Smooth muscle cell of the brain vasculature (primary cell): ENCODE data around the gene TCF7L2.
"Not testable (repeated sequence)": the region's sequence is repeated elsewhere in the genome, so short reads cannot be mapped to it uniquely, and the experiment has no call there.

Source experiments
- DNase-seq: peaks from one replicate; pipeline ENCODE4 v3.0.0-alpha.2; 2012; ENCODE audit warnings: low read depth, low spot score

TCF7L2 gene

DNA sequence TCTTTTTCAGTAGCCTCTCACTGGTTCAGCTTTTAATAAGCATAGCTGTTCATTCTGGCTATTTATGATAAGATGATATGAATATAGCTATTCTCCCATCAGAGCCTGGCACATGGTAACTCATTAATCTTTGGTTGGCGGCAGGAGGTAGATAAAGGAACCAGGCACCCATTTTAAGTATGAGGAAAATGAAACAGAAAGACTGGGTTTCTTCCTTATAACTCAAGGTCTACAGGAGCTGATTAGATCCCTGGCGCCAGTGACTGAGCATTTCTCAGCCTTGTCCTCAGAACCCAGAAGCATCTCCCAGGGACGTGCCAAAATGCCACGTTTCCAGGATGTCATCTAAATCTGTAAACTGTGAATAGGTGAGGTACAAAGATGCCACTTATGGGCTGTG lies 141.9 kb downstream of the TCF7L2 start:
- no peak for DNase-seq

DNA sequence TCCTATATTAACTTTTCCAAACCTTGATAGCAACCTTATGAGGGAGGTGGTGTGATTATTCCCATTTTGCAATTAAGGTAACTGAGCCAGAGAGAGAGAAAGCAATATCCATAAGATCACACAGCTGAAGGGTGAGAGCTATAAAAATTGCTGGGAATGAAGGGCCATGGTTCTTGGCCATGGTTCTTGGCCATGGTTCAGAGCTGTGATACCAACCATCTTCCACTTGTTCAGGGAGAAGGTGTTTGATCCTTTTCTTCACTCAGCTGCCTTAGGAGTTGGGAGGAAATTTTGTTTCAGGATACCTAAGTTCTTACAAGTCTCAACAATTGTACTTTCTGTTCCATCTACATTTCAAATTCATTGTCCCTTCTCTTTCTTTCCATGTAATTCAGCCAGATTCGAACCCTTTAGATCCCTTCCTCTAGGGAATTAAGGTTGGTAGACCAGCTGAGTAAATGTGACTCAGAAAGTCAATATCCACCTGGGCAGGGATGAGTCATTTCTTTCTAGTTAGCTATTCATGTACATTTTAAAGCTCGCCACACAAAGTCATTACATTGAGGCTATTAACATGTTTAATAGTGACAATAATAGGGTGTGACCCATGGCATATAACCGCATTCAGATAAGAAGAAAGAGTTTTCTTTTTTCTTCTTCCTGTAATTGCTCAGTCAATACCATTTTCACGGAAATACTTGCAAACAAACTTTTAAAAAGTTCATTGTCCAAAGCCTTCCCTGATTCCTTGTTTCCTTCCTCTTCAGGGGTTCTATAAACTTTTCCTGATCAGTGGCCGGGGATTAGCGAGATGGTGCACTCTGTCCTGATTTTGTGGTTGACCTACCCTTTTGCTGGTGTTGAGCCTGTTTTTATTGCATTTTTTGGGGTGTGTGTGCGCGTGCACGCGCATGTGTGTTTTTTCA lies 143.4 kb downstream of the TCF7L2 start:
- DNase-seq = no peak

DNA sequence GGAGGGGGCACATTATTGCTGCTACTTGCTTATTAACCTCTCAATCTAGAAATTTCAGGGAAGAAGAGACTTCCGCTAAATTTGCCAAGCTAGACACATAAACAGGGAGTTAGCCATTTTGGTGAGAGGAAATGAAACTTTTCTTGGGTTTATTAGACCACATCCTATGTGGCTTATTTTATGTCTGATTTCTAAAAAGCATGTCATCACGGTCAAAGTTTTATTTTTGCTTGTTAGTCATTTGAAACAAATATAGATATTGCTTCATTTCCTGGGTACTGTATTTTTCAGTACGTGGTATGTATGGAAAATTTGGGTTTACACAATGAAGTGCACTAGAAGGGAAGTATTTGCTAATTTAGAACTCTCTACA lies 144.1 kb downstream of the TCF7L2 start:
- no peak for DNase-seq

DNA sequence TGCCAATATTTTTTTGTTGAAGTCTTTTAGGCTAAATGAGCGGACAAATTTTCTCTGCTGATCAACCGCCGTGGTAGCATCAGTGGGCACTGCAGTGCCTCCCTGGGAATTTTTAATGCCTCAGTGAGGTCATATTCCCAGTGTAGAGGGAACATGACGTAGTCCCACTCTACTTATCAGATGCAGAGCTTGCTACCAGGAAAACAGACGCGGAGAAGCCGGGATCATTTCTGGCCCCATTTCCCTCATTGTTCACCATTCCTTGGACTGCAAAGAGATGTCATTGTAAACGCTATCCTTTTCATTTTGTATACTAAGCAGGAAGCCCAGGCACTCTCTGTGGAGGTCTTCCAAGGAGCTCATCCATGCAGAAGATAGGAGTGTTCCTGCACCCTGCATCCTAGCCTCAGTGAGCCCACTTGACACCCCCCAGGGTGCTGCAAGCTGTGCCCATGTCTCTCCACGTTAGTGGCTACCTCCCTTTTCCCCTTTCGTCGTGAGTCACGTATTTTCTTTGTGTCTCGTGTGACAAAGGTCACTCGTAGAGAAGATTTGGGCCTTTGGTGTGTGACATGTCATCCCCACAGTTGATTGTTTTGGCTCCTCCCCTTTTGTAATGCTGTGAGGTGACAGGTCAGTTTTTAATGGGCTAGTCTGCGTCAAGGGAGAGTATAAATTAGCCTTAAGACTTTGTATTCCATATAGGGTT lies 145.5 kb downstream of the TCF7L2 start:
- DNase-seq = no peak

DNA sequence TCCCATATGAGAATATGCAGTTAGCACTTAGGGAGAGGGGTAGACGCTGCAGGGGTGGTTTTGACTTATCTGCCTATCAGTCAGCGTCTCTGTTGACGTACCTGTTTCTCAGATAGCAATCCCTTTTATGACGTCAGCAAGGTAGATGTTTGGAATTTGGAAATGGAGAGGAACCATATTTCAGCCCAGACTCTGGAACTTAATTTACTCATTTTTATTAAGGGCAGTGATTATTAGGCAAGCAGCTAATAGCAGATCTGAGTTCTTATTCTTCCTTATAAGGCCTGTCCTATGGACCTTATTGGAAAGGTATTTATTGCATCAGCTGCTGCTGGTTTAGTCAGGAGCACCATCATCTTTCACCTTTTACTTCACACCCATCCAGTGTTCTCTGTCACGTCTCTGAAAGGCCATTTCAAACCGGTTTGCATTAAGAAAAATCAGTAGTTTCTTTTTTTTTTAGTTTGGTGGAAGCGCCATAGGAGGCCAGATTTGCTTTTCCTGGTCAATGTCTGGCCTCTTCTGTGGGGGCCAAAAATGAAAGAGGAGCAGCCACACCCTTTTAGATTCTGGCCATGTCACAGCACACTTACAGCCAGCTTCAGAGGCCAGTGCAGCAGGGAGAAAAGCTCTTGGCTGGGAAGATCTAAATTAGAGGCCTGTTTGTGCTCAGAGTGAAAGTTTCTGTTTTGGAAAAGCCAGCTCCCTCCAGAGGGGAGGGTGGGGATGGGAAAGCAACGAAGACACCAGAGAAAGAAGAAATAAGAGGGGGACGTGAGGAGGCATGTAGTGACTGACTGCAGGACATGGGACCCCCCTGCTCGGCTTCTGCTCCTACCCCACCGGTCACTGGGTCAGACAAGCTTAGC lies 146.3 kb downstream of the TCF7L2 start:
- DNase-seq = no peak

DNA sequence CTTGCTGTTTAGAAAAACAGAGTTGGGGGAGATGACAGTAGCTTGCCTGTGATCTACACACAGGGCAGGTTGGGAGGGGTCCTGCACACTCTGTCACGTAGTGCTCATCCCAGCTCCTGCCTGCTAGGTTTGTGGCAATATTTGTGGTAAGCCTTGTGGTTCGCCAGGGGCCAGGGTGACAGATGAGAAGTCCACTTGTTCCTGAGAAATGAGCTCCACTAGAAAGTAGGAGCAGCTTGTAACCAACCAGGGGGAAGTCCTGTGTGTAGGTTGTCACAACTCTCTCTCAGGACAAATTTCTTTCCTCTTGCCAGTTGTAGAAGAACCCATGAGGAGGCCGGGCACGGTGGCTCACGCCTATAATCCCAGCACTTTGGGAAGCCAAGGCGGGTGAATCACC lies 147.0 kb downstream of the TCF7L2 start:
- DNase-seq = no peak

DNA sequence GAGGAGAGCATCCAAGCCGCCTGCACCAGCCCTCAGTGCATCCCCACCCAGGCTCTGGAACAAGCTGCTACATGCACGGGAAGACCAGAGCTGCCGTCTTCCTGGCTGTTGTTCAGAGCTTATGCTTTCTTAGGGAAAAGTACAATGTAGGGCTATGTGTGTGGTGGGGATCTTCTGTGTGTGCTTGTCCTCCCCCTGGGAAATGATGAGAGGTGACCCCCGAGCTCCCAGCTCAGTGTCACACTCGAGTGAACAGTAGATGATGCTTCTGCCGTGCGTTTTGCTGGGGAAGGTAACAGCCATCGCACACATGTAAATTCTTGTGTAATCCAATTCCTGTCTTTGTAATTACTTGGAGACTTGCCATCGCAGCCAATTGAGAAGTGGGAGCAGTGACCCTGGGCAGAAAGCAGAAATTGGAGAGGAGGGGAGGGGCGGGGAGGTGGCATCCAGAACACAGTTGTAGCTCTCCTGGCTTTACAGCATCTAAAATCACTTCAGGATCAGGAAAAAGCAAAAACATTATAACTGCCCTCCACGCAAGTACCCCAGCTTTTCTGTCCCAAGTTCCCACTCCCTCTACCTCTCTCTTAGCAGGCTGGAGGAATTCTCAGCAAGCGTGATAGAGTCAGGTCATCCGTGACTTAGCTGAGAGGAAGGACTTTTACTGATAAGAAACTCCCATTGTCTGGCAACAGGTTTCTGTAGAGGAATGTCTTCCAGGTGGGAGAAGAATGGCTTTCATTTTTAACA lies 149.6 kb downstream of the TCF7L2 start:
- no peak for DNase-seq

DNA sequence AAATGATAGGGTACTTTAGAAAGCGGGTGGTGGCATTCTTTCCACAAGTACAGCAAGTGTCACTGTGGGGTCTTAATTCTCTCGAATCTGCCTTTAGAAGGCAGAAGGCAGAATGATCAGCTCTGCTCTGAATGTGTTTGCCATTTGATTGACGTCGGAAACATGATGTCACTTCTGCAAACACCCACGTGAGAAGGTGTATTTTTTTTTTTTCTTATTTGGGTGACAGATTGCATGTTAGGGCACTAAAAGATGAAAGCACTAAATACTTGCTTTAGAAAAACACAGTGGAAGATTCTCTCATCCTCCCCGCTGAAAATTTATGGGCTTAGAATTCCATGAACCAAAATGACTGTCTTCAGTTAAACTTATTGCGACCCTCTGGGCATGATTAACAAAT lies 150.2 kb downstream of the TCF7L2 start:
- DNase-seq = no peak

DNA sequence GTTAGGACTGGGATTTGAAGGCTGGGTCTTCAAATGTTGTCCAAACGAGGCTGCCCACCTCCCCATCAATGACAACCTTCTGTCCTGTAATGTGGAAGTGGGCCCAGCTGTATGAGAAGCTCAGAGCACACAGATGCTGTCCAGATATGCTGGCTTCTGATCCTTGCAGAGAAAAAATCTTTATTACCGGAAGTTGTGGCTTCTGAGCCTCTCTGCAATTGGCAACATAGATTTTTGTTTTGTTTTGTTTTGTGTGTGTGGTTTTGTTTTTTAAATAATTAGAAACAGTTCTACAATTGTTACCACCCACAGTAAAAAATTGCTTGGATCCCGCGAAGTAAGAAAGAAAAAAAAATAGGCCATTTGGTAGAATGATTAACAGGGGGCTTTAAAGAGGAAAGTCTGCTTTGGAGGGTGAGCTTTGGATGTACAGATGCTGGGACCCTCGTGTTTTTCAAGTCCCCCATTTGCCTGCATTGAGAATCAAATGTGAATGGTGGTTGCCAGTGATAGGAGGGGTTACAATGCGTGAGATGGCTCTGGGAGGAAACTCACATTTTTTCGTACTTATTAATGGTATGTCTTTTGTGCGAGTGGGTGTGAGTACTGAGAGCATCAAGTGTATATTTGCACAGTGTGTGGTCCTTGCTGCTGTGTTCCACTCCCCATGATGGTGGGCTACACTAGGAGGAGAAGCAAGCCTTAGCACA lies 153.2 kb downstream of the TCF7L2 start:
- DNase-seq = no peak

DNA sequence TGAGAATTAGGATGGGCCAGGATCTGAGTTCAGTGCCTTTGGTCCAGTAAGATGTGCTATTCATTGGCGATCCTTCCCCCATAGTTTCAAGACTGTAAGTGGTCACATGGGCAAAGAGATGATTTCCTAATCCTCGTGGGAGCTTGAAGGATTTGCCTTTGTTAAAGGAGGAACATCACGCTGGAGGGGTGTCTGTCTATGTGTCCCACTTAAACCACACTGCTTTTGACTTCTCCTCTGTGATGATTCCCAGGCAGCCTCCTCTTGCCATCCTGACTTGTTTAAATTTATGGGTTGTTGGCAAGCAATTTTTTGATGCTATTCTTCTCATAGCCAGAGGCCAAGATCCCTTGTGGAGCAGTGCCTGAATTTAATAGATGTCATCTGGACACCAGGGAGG lies 154.0 kb downstream of the TCF7L2 start:
- DNase-seq = no peak

DNA sequence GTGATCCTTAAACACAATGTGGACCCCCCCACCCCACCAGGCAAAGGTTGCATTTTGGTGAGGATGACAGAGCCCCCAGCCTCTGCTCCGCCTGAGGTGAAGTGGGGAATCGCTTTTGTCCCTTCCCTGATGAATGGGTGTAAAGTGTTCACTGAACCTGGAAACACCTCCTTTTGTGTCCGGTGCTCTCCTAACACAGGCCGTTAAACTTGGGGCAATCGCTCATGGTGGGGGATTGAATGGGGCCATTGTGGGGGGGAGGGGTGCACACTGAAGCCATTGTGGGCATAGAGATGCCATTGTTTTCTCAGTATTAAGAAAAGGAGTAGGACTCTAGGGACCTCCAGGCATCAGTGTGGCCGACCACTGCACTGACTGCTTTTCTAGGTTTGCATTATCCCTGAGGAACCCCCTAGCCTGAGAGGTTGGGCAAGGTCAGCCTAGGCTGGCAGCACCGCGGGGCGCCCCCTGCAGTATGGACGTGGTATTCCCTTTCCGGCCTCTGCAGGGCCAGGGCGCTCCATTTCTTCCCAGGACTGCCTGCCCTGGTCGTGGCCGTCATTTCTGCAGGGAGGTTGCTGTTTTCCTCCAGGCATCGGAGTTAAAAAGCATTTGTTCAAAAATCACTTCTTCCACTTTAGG lies 158.3 kb downstream of the TCF7L2 start:
- DNase-seq = no peak

DNA sequence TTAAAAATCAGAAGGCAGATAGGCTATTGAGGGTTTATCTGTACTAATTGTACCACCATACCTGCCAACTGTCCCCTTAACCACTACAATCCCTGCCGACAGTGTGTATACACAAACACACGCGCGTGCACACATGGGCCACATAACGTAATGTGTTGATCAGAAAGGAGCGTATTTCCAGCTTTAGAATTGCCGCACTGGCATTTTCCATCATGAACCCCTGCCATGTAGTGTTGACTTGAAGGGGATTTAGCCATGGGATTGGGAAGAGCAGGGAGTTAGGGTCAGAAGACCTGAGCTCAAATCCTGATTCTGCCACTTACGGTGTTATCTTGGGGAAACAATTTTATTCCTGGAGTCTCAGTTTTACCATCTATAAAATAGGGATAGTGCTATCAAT lies 158.9 kb downstream of the TCF7L2 start:
- no peak for DNase-seq

DNA sequence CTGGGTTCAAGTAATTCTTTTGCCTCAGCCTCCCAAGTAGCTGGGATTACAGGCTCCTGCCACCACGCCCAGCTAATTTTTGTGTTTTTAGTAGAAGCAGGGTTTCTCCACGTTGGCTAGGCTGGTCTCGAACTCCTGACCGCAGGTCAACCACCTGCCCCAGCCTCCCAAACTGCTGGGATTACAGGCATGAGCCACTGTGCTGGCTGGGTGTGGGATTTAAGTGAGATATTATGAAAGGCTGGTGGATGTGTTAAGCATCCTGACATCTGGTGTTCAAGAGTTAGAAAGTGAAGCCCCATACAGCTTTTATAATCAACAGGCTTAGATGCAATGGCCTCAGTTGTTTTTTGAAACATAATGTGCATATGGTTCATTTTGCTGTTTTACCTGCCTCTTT lies 159.4 kb downstream of the TCF7L2 start:
- not testable (repeated sequence) for DNase-seq

DNA sequence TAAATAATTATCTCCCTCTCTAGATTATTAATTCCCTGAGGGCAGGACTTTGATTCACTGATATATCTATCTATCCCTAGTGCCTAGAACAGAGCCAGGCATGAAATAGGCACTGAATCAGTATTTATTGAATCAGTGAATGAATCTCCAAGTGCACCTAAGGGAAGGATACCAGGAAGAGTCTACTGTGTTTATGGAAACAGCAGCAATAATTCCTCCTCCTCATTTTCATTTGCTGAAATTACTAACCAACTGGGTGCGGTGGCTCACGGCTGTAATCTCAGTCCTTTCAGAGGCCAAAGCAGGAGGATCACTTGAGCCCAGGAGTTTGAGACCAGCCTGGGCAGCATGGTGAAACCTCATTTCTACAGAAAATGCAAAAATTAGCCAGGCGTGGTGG lies 161.2 kb downstream of the TCF7L2 start:
- DNase-seq = no peak

DNA sequence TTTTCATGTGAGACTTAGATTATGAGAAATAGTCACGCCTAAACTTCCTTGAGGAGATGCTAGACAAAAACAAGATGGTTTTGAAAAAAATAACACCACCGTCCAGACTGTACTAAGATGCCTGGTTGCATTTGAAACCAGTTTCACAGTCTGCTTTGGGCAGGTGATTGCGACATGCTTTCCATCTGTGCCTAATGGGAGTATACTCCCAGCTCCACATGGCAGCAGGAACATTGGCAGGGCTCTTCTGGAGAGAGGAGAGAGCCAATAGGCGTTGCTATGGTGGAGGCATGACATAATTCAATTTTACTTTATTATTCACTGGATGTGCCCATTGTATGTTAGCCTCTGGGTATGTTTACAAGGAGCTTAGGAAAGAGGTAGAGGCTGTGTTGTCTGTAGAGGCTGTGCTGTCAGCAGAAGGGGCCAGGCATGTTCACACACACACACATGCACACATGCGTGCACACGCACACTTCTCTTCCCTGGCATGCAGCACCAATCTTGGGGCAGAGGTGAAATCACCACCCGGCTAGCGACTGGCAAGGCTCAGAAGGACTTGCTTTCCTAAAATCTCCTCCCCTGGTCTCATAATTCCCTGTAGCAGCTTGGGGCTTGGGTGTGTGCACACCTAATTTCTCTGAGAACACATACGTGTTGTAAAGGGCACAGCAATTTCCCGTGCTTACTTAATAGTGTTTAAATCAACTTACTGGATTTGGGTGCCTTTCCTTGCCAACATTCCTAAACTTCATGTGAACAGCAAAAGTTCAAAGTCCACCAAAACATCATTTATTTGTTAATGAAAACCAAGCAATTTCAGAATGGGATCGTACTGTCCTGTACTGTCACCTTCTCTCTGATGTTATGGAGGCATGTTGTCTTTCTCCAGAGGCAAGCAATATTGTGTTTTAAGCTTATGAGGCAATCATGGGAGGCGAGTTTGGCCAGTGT lies 162.1 kb downstream of the TCF7L2 start:
- no peak for DNase-seq

DNA sequence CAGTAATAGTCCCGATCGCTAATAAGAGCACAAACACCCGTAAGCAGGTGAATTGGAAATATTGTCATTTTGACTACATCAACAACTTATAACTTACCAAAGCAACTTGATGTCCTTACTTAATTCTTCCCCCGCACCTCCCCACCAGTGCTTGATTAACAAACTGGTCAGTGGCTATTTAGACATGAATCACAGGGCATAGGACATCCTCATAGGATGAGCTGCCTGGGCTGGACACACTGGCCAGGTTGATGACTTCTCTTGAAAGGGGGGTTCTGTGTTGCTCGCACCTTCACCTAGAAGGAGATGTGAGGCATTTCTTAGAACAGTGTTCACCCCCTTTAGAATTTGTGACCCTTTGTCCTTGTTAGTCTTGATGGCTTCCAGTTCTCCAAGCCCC lies 163.2 kb downstream of the TCF7L2 start:
- DNase-seq = no peak

DNA sequence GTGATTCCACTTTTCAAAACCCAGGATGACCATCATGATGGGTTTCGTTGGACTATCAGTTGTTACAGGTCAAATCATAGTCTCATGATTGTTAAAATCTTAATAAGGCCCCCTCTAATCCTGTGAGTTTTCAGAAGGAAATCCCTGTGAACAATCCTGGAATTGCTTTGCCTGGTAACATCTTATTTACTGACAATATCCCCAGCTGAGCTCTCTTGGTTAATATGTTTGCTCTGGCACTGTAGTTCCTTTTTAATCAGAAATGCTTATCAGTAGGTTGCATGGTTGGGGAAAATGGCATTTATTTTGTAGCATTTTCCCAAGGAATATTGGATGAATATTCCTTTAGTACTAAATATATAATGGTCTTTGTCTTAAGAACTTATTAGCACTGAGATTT lies 163.9 kb downstream of the TCF7L2 start:
- DNase-seq = no peak

DNA sequence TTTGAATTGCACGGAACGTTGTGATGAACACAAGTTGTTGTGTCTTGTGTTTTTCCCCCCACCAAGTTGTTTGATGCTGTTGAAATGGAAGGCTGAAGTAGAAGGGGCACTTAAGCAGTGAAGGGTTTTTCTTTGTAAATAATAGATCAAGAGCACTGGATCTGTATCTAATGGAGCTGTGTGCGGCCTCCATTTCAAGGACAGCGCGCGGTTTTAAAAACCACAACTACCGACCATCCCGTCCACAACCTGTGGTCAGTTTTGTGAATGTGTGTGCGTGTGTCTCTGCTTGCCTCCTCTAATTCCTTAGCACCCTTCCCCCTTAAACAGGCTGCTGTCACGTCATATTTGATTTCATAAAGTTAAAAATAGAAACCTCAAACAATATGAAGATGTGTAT lies 165.5 kb downstream of the TCF7L2 start:
- no peak for DNase-seq

DNA sequence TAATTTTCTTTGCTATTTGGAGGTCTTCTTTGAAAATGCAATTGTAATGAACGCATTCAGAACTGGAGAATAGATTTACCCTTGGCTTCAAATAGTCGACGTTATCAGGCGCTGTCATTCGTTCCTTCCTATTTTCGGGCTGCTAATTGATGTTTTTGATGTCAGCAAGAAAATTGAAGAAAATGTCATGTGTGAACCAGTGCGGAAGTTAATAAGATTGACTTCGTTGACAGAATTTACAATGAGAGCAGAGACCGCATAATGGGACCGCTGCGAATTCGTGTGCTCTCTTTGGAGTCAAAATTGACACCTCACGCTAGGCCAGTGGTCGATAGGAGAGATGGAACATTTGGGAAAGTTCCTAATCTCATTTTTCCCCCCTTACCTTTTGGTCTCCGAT lies 168.8 kb downstream of the TCF7L2 start:
- no peak for DNase-seq
